IMR-90 (cell line): ENCODE results near the gene MRPL49. TPM values are rescaled to one million over a fixed set of nuclear protein-coding genes. Genes with fewer than 3 reads are reported as not detected.
A peak's percentile ranks its signal among the peaks of the same experiment; 100 is the strongest.

ENCODE experiments used
- ATAC-seq: fragments of 200-7000 bp; cut with Tn5 transposase; 2 replicates; pipeline ENCODE4 v1.9.1; 2020; ENCODE audit warnings: low read depth, mild to moderate bottlenecking, moderate library complexity
- BruUV-seq: library from RNA; stranded (reverse); fragments of 400-500 nt; replicated peaks from 2 replicates; lab custom pipeline; 2021; lab: Mats Ljungman, UMichigan
- CTCF ChIA-PET: fragments of 300-600 bp; formaldehyde crosslinking; extraction: SDS; loops from one replicate; lab custom pipeline; 2021; ENCODE audit warnings: antibody characterized with exemption; lab: Yijun Ruan, JAX
- POLR2A ChIA-PET: fragments of 300-600 bp; sonication (Branson Sonifier 250); formaldehyde crosslinking; loops from one replicate; lab custom pipeline; 2022; ENCODE audit warnings: antibody characterized with exemption; ENCODE audit not compliant: unreplicated experiment; lab: Charles Lee
- DNase-seq: peaks from one replicate; pipeline ENCODE4 v3.0.0; 2013
- H2AFZ ChIP-seq: replicated peaks from 2 replicates; pipeline ENCODE3; 2013; ENCODE audit warnings: low read length, mild to moderate bottlenecking; ENCODE audit not compliant: poor library complexity
- H2AK5ac ChIP-seq: 2 replicates; pipeline ENCODE4 v1.6.1; 2013; ENCODE audit warnings: low read depth, low read length, inconsistent platforms
- H2AK9ac ChIP-seq: replicated peaks from 2 replicates; pipeline ENCODE3; 2013; ENCODE audit warnings: mild to moderate bottlenecking, low read depth, low read length, moderate library complexity; ENCODE audit not compliant: poor library complexity
- H2BK120ac ChIP-seq: 2 replicates; pipeline ENCODE4 v1.6.1; 2013; ENCODE audit warnings: low read depth, low read length, inconsistent platforms
- H2BK15ac ChIP-seq: 3 replicates; pipeline ENCODE4 v1.6.1; 2013; ENCODE audit warnings: low read depth, low read length, inconsistent platforms
- H2BK20ac ChIP-seq: 2 replicates; pipeline ENCODE4 v1.6.1; 2013; ENCODE audit warnings: low read depth, mild to moderate bottlenecking, inconsistent platforms, low read length, moderate library complexity
- H2BK5ac ChIP-seq: 2 replicates; pipeline ENCODE4 v1.6.1; 2013; ENCODE audit warnings: mild to moderate bottlenecking, low read depth, low read length, inconsistent platforms; ENCODE audit not compliant: poor library complexity, severe bottlenecking
- H3K14ac ChIP-seq: replicated peaks from 2 replicates; pipeline ENCODE4 v1.6.1; 2013; ENCODE audit warnings: low read depth, low read length, inconsistent platforms
- H3K18ac ChIP-seq: 2 replicates; pipeline ENCODE4 v1.6.1; 2013; ENCODE audit warnings: low read depth, low read length, control low read depth
- H3K23ac ChIP-seq: 2 replicates; pipeline ENCODE4 v1.6.1; 2013; ENCODE audit warnings: low read depth, low read length, inconsistent platforms
- H3K27ac ChIP-seq: 2 replicates; pipeline ENCODE4 v1.5.1; 2013; ENCODE audit warnings: mild to moderate bottlenecking, control low read depth, low read length; ENCODE audit not compliant: insufficient read depth
- H3K27me3 ChIP-seq: 2 replicates; pipeline ENCODE4 v1.6.1; 2013; ENCODE audit warnings: low read length; ENCODE audit not compliant: control insufficient read depth, insufficient read depth
- H3K36me3 ChIP-seq: 2 replicates; pipeline ENCODE4 v1.6.1; 2013; ENCODE audit warnings: low read length, mixed read lengths; ENCODE audit not compliant: control insufficient read depth, insufficient read depth
- H3K4ac ChIP-seq: 2 replicates; pipeline ENCODE4 v1.6.1; 2013; ENCODE audit warnings: low read depth, low read length, inconsistent platforms
- H3K4me1 ChIP-seq: 2 replicates; pipeline ENCODE4 v1.6.1; 2013; ENCODE audit warnings: low read length, mixed read lengths; ENCODE audit not compliant: control insufficient read depth, insufficient read depth
- H3K4me2 ChIP-seq: 2 replicates; pipeline ENCODE4 v1.6.1; 2013; ENCODE audit warnings: low read depth, mild to moderate bottlenecking, control low read depth, low read length, moderate library complexity
- H3K4me3 ChIP-seq: 2 replicates; pipeline ENCODE4 v1.5.1; 2013; ENCODE audit warnings: low read depth, mild to moderate bottlenecking, control low read depth, low read length, moderate library complexity; ENCODE audit not compliant: insufficient read depth
- H3K56ac ChIP-seq: 2 replicates; pipeline ENCODE4 v1.6.1; 2013; ENCODE audit warnings: low read length, inconsistent platforms; ENCODE audit not compliant: insufficient read depth; ENCODE audit errors: extremely low read depth
- H3K79me1 ChIP-seq, 2 experiments: 2 replicates each; pipeline ENCODE4 v1.6.1; 2013; ENCODE audit warnings: low read length in 2 of 2, inconsistent platforms in 1 of 2, low read depth in 1 of 2
- H3K9ac ChIP-seq: 2 replicates; pipeline ENCODE4 v1.6.1; 2013; ENCODE audit warnings: low read depth, low read length, control low read depth
- H3K9me1 ChIP-seq: 2 replicates; pipeline ENCODE4 v1.6.1; 2013; ENCODE audit warnings: low read length, inconsistent platforms; ENCODE audit not compliant: insufficient read depth
- H3K9me3 ChIP-seq: 2 replicates; pipeline ENCODE4 v1.6.1; 2013; ENCODE audit warnings: low read length; ENCODE audit not compliant: control insufficient read depth, insufficient read depth
- H4K20me1 ChIP-seq: 2 replicates; pipeline ENCODE4 v1.6.1; 2013; ENCODE audit warnings: low read length, inconsistent platforms; ENCODE audit not compliant: insufficient read depth
- H4K5ac ChIP-seq: 2 replicates; pipeline ENCODE4 v1.6.1; 2013; ENCODE audit warnings: mild to moderate bottlenecking, low read depth, low read length, control low read depth
- H4K8ac ChIP-seq, 2 experiments: 2 replicates each; pipeline ENCODE4 v1.6.1; 2013; ENCODE audit warnings: low read depth in 2 of 2, low read length in 2 of 2, control low read depth in 1 of 2, inconsistent platforms in 1 of 2
- H4K91ac ChIP-seq: 2 replicates; pipeline ENCODE4 v1.6.1; 2013; ENCODE audit warnings: low read depth, low read length, inconsistent platforms; ENCODE audit not compliant: insufficient read depth
- CTCF ChIP-seq: conservative IDR thresholded peaks from 2 replicates; pipeline ENCODE4 v1.5.1; 2012; ENCODE audit warnings: mild to moderate bottlenecking, low read depth, low read length, improper control_type of control experiment
- MAZ ChIP-seq: IDR thresholded peaks from 2 replicates; pipeline ENCODE4 v1.6.1; 2012; ENCODE audit warnings: low read depth, mild to moderate bottlenecking, low read length, improper control_type of control experiment, moderate library complexity, borderline replicate concordance
- POLR2A ChIP-seq: IDR thresholded peaks from 2 replicates; pipeline ENCODE4 v1.6.1; 2012; ENCODE audit warnings: mild to moderate bottlenecking, low read depth, low read length
- RAD21 ChIP-seq: IDR thresholded peaks from 2 replicates; pipeline ENCODE4 v1.6.1; 2012; ENCODE audit warnings: low read length, improper control_type of control experiment
- WGBS, 2 experiments: methylation state at CpG; one replicate each; pipeline versions ENCODE4 v1.1.5 to v1.1.7; 2013; ENCODE audit warnings: missing lambda C conversion rate in 2 of 2; ENCODE audit not compliant: insufficient read length in 1 of 2; ENCODE audit errors: extremely low coverage in 2 of 2; 5-methylcytosine and 5-hydroxymethylcytosine counted together
- dilution Hi-C: fragments of 300-500 bp; cut with HindIII; formaldehyde crosslinking; loops from one replicate; pipeline ENCODE4 v1.14.3; 2018; ENCODE audit warnings: low sequenced_read_pairs; ENCODE audit not compliant: unreplicated experiment
- in situ Hi-C: fragments of 300-500 bp; cut with MboI; formaldehyde crosslinking; loops from 3 replicates; pipeline ENCODE4 v1.14.3; 2019; ENCODE audit warnings: low sequenced_read_pairs, inconsistent platforms, mixed read lengths
- intact Hi-C: fragments of 100-400 bp; cut with micrococcal nuclease; formaldehyde crosslinking; loops from 2 replicates; pipeline ENCODE4 v1.10.0; 2022
- polyA plus RNA-seq, 3 experiments: library from polyadenylated mRNA; depleted of rRNA; stranded (reverse); fragments of >200 nt; gene quantifications; 2 replicates each; pipeline ENCODE4 v1.2.3, GENCODE V29; 2012; ENCODE audit warnings: low replicate concordance in 1 of 3
- total RNA-seq: library from RNA; depleted of rRNA; stranded (reverse); fragments of >200 nt; gene quantifications from 2 replicates; pipeline ENCODE4 v1.2.3, GENCODE V29; 2012

The MRPL49 gene
- total and polyA plus RNA-seq, 2 of the 4 experiments (the other 2 are of a cell fraction) = 55.2 to 56.8 TPM

DNA sequence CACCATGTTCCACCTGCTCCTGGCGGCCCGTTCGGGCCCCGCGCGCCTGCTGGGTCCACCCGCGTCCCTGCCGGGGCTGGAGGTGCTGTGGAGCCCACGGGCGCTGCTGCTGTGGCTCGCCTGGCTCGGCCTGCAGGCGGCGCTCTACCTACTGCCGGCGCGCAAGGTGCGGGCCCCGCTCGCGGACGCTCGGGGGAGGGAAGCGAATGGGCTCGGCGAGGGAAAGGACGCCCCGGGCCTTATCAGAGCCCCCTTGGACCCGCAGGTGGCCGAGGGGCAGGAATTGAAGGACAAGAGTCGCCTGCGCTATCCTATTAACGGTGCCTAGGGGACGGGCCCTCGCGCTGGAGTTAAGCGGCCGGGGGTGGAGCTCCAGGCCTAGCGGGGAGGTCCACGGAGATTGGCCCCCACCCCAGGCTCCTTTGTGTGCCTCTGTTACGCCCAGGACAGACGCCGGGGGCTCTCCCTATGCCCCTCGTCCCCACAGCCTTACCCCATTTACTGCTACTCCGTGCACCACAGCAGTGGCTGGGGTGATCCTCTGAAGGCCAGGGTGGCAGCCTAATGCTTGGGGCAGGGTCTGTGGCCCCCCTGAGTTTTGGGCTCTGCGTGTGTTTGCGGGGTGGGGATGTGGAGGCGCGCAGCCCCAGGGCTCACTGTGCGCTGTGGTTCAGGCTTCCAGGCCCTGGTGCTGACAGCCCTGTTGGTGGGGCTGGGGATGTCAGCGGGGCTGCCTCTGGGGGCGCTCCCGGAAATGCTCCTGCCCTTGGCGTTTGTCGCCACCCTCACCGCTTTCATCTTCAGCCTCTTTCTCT lies 9.4 kb upstream of the MRPL49 start:
- peaks cover 0 to 29% of the 10 kb centered on the region in 2 experiments for H3K79me1 ChIP-seq
- H3K4me2 ChIP-seq = peak overlapping the region; percentile 88
- H2AK5ac ChIP-seq = peak overlapping the region; percentile 13; the same call in 1 of the 2 replicates
- DNase-seq (peak; percentile 27), ATAC-seq (peak; percentile 44)
- H4K8ac ChIP-seq = peak overlapping the region; percentile 5 to 88; a peak in 3 of 4 replicates
- H3K9ac ChIP-seq = peak overlapping the region; percentile 16; the same call in 1 of the 2 replicates
- peak overlapping the region; percentile 43 for H3K4me3 ChIP-seq
- H3K36me3 ChIP-seq = peaks cover 9% of the 10 kb centered on the region
- no peaks in the 10 kb centered on the region for H3K27me3 ChIP-seq
- peaks cover 20% of the 10 kb centered on the region for H3K4me1 ChIP-seq
- no peak overlapping the region; the same call in 1 of the 2 replicates for H4K91ac ChIP-seq
- intact Hi-C loops = loop anchor here (5.0 kb wide), 1 partner anchor 140 kb away; no protein-coding TSS in a partner anchor
- peak; percentile 70 for TF ChIP-seq CTCF
- peak; percentile 16; the same call in 1 of the 2 replicates for TF ChIP-seq RAD21
- peak; percentile 24; the same call in 1 of the 2 replicates for TF ChIP-seq MAZ
- no peak for TF ChIP-seq POLR2A
- in situ Hi-C loops = no loop called here
- no peak overlapping the region for H2BK20ac ChIP-seq
- H3K18ac ChIP-seq = no peak overlapping the region
- CTCF ChIA-PET = interaction anchor here (1.0 to 3.5 kb wide), 2 partner anchors 14 to 72 kb away, joined by 3 to 15 read pairs; partner anchors contain the start of gene SAC3D1
- H3K4ac ChIP-seq = peak overlapping the region; percentile 62
- H3K9me1 ChIP-seq = 0 out of 2 replicates have a peak, but pooled peaks cover 2% of the 10 kb centered on the region
- H3K56ac ChIP-seq = no peak overlapping the region
- peaks cover 11% of the 10 kb centered on the region; the same call in 1 of the 2 replicates for H4K20me1 ChIP-seq
- peak overlapping the region; percentile 95 for H2AFZ ChIP-seq
- no peak overlapping the region for H2BK5ac ChIP-seq
- dilution Hi-C loops = no loop called here
- no peaks in the 10 kb centered on the region for H3K9me3 ChIP-seq
- no peak overlapping the region for H2BK120ac ChIP-seq
- BruUV-seq = no TSS peak
- WGBS, 2 experiments = 4% methylated on average over 34 of the region's 57 CpGs; no CpG with 5 or more reads in 1 of the 2 experiments
- H3K14ac ChIP-seq = 0 out of 2 replicates have a peak overlapping the region, but pooled peaks have one; percentile 45
- no peak overlapping the region for H3K27ac ChIP-seq
- no peak overlapping the region for H2BK15ac ChIP-seq
- H3K23ac ChIP-seq = no peak overlapping the region
- peak overlapping the region; percentile 92 for H2AK9ac ChIP-seq
- POLR2A ChIA-PET = no interaction called here
- H4K5ac ChIP-seq = peak overlapping the region; percentile 72
